ENCODE measurements around the gene ERCC2. TPM values are rescaled to one million over a fixed set of nuclear protein-coding genes. Genes with fewer than 3 reads are reported as not detected.

Gene ERCC2
- polyA plus RNA-seq, 12 donors, result 12.1 to 30.6 (median 15.7) TPM; not detected in 1

GRCh38 chr19:45355910-45356309 lies 14.5 kb downstream of the ERCC2 start:
- DNase-seq, result no peak

GRCh38 chr19:45355402-45355801 lies 15.0 kb downstream of the ERCC2 start:
- no peak for DNase-seq

- DNase-seq, result no peak
These were observed 16.0 kb downstream of the ERCC2 start for GRCh38 chr19:45354241-45354842.

GRCh38 chr19:45352914-45353796 lies 17.2 kb downstream of the ERCC2 start:
- DNase-seq, result no peak

- DNase-seq, result no peak
These were observed 17.9 kb downstream of the ERCC2 start for GRCh38 chr19:45352471-45352870.

GRCh38 chr19:45352062-45352461 lies 18.3 kb downstream of the ERCC2 start:
- no peak for DNase-seq

- DNase-seq, result no peak
These were observed 18.9 kb downstream of the ERCC2 start for GRCh38 chr19:45351401-45351952.

GRCh38 chr19:45350477-45351058 lies 19.8 kb downstream of the ERCC2 start:
- no peak for DNase-seq

GRCh38 chr19:45349430-45349941 lies 20.9 kb downstream of the ERCC2 start:
- DNase-seq, result no peak

GRCh38 chr19:45349126-45349415 lies 21.3 kb downstream of the ERCC2 start:
- no peak for DNase-seq

- DNase-seq, result no peak
These were observed 21.8 kb downstream of the ERCC2 start for GRCh38 chr19:45348367-45349125.

- no peak for DNase-seq
These were observed 22.6 kb downstream of the ERCC2 start for GRCh38 chr19:45347570-45348366.

GRCh38 chr19:45346449-45346848 lies 23.9 kb downstream of the ERCC2 start:
- DNase-seq, result no peak

- no peak for DNase-seq
These were observed 24.9 kb downstream of the ERCC2 start for GRCh38 chr19:45345506-45345860.

GRCh38 chr19:45344621-45345505 lies 25.5 kb downstream of the ERCC2 start:
- DNase-seq, result no peak

GRCh38 chr19:45342911-45343310 lies 27.5 kb downstream of the ERCC2 start:
- DNase-seq, result no peak

- DNase-seq, result no peak
These were observed 29.4 kb downstream of the ERCC2 start for GRCh38 chr19:45340899-45341453.

GRCh38 chr19:45340232-45340898 lies 30.0 kb downstream of the ERCC2 start, which contains the start of gene KLC3:
Gene KLC3 (plus strand): TSS chr19:45340750. CDS start chr19:45345542, 4,792 bp downstream.
- DNase-seq, result no peak

GRCh38 chr19:45339629-45340028 lies 30.7 kb downstream of the ERCC2 start:
- no peak for DNase-seq
